A375 (cell line): ENCODE results near the gene NUP153. TPM values are rescaled to one million over a fixed set of nuclear protein-coding genes. Genes with fewer than 3 reads are reported as not detected.

Experiments used
- small RNA-seq: library from RNA; depleted of rRNA; stranded (forward); fragments of <200 nt; gene quantifications from one replicate; pipeline ENCODE3, GENCODE V24; 2014
- total RNA-seq: library from RNA; depleted of rRNA; stranded (reverse); fragments of >200 nt; shearing (Covaris generic); gene quantifications from 2 replicates; pipeline ENCODE4 v1.2.3, GENCODE V29; 2014; rRNA removed

Gene NUP153
- 26.3 and 28.7 TPM in 2 replicates for total RNA-seq

DNA sequence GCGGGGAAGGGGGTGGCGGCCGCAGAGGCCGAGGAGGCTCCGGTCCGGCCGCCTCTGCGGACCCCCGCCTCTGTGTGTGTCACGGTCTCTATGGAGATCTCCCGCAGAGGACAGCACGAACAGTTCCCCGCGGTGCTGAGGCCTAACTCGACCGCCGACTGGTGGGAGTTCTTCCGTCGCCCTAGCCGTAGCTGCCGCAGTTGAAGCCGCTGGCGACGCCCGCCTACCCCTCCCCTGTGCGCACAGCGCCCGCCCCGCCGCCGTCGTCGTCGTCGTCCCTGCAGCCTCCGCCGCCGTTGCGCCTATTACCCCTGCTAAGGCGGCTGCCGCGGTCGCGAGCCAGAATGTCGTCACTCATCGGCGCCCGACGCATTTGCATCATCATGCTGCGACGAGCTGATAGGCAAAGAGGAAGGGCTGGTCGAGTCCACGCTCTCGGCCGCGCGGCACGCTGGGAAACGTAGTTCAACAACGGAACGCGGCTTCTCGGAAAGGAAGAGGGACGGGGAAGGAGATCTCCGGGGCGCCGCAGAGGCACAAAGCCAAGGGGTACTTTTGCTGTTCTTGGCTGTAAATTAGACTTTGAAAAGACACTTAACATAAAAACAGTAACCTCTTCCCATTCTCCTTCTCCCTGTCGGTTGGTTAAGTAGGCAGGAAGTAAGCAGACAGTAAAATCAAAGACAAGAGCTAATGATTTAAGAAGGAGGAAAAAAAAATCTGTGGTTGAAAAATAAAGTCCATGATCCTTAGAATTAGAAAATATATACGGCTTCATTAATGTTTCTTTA lies at the start of gene NUP153:
NUP153 (minus strand) TSS at position 346 of the 791 bp plus-strand sequence. CDS start 538 bp downstream, outside the sequence.

DNA sequence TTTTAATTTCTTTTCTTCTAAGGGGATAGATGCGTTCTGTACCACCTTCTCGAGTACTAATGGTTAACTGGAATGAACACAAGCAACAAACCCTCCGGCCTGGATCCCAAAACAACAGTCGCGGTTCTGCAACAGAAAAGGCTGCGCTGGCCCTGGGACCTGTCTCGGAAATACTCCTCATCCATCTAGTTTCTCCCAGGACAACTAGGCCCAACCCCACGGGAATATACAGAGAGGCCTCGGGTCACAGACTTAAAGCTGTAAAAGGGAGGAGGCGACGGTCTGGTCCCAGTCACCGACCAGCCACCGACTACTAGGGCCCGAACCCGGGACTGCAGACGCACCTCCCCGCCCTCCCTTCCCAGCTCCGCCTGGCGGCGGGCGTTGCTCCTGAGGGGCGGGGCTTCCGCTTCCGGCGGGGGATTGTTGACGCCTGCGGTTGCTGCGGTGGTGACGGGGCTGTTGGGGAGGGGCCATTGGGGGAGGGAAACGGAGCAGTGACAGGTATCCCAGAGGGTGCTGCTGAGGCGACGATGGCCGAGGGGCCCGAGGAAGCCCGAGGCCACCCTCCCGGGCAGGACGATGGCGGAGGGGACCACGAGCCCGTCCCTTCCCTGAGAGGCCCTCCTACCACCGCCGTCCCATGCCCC lies 106.7 kb downstream of the NUP153 start, which contains the start of gene FAM8A1:
FAM8A1 (plus strand) TSS at position 426 of the 650 bp plus-strand sequence; CDS start at position 534, 108 bp downstream.

Small RNAs within 50 kb of the gene (small RNA-seq; reads per million reads assigned to genes)
- gene RF00019: not detected
- 7.2 reads per million, percentile 87 among the genes with 10 or more reads in this experiment for gene RNA5SP204
- gene RNU6-190P: not detected
- not detected for gene SUMO2P13

Other genes with a start within 250 kb of the NUP153 start
- gene FAM8A1, start 106.6 kb downstream of the NUP153 start, total RNA-seq: 5.0 and 6.1 TPM in 2 replicates